ENCODE measurements around the gene CALD1.

The CALD1 gene

GRCh38 chr7:134787064-134787463 lies 7.6 kb downstream of the CALD1 start:
- no peak for TF ChIP-seq CTCF (IDR thresholded peaks at IDR 0.05; ENCODE audit: low read depth, low read length, poor library complexity, severe bottlenecking)
- TF ChIP-seq EZH2phosphoT487 (IDR thresholded peaks at IDR 0.05; ENCODE audit: borderline replicate concordance, low read length) = no peak
- Histone ChIP-seq H3K79me2 (ENCODE audit: control insufficient read depth, low read length) (no peaks in the 10 kb centered on the region), H3K27me3 (ENCODE audit: control insufficient read depth, low read length) (no peaks in the 10 kb centered on the region), H3K36me3 (ENCODE audit: control insufficient read depth, low read length) (no peaks in the 10 kb centered on the region), H3F3A (ENCODE audit: control insufficient read depth, insufficient read depth) (no peaks in the 10 kb centered on the region), H3K4me1 (ENCODE audit: control insufficient read depth, low read length) (peaks cover 7% of the 10 kb centered on the region), H3K4me3 (ENCODE audit: low read length) (no peak overlapping the region), H3K4me2 (ENCODE audit: low read length) (no peak overlapping the region), H3K9me3 (ENCODE audit: control insufficient read depth, insufficient read depth, low read length) (no peaks in the 10 kb centered on the region), H4K20me1 (ENCODE audit: control insufficient read depth, insufficient read depth, low read depth, low read length) (no peaks in the 10 kb centered on the region), H3K27ac (ENCODE audit: low read depth, low read length) (no peak overlapping the region), H3K9me2 (replicated peaks; ENCODE audit: control insufficient read depth, low read length) (no peaks in the 10 kb centered on the region)

- no peaks in the 10 kb centered on the region for H3K79me2 ChIP-seq (ENCODE audit: control insufficient read depth, low read length)
- H3K4me3 ChIP-seq (ENCODE audit: low read length) = no peak overlapping the region
- no peaks in the 10 kb centered on the region for H3K9me3 ChIP-seq (ENCODE audit: control insufficient read depth, insufficient read depth, low read length)
- no peaks in the 10 kb centered on the region for H3K9me2 ChIP-seq (replicated peaks; ENCODE audit: control insufficient read depth, low read length)
- no peaks in the 10 kb centered on the region for H4K20me1 ChIP-seq (ENCODE audit: control insufficient read depth, insufficient read depth, low read depth, low read length)
- no peak for TF ChIP-seq CTCF (IDR thresholded peaks at IDR 0.05; ENCODE audit: low read depth, low read length, poor library complexity, severe bottlenecking)
- TF ChIP-seq EZH2phosphoT487 (IDR thresholded peaks at IDR 0.05; ENCODE audit: borderline replicate concordance, low read length) = no peak
- H3K4me2 ChIP-seq (ENCODE audit: low read length) = no peak overlapping the region
- H3K27ac ChIP-seq (ENCODE audit: low read depth, low read length) = no peak overlapping the region
- no peaks in the 10 kb centered on the region for H3K27me3 ChIP-seq (ENCODE audit: control insufficient read depth, low read length)
- peaks cover 3% of the 10 kb centered on the region; the same call in 1 of the 2 replicates for H3K4me1 ChIP-seq (ENCODE audit: control insufficient read depth, low read length)
- H3K36me3 ChIP-seq (ENCODE audit: control insufficient read depth, low read length) = no peaks in the 10 kb centered on the region
- no peaks in the 10 kb centered on the region for H3F3A ChIP-seq (ENCODE audit: control insufficient read depth, insufficient read depth)
Observed at GRCh38 chr7:134787720-134788119, 8.3 kb downstream of the CALD1 start.

- Histone ChIP-seq H3K9me3 (ENCODE audit: control insufficient read depth, insufficient read depth, low read length) (no peaks in the 10 kb centered on the region), H3K4me3 (ENCODE audit: low read length) (no peak overlapping the region), H4K20me1 (ENCODE audit: control insufficient read depth, insufficient read depth, low read depth, low read length) (no peaks in the 10 kb centered on the region), H3K27ac (ENCODE audit: low read depth, low read length) (no peak overlapping the region), H3K4me2 (ENCODE audit: low read length) (no peak overlapping the region), H3K79me2 (ENCODE audit: control insufficient read depth, low read length) (no peaks in the 10 kb centered on the region), H3F3A (ENCODE audit: control insufficient read depth, insufficient read depth) (no peaks in the 10 kb centered on the region), H3K4me1 (ENCODE audit: control insufficient read depth, low read length) (peaks cover 3% of the 10 kb centered on the region; the same call in 1 of the 2 replicates), H3K36me3 (ENCODE audit: control insufficient read depth, low read length) (no peaks in the 10 kb centered on the region), H3K9me2 (replicated peaks; ENCODE audit: control insufficient read depth, low read length) (no peaks in the 10 kb centered on the region), H3K27me3 (ENCODE audit: control insufficient read depth, low read length) (no peaks in the 10 kb centered on the region)
- TF ChIP-seq EZH2phosphoT487 (IDR thresholded peaks at IDR 0.05; ENCODE audit: borderline replicate concordance, low read length) (no peak), CTCF (IDR thresholded peaks at IDR 0.05; ENCODE audit: low read depth, low read length, poor library complexity, severe bottlenecking) (no peak)
Observed at GRCh38 chr7:134788191-134788590, 8.8 kb downstream of the CALD1 start.
